SH-SY5Y (cell line): ENCODE measurements around the gene CLIC5.

ENCODE experiments used
- GATA2 ChIP-seq: IDR thresholded peaks from 2 replicates; pipeline ENCODE4 v1.6.1; 2011; ENCODE audit warnings: mild to moderate bottlenecking, low read depth, low read length
- GATA3 ChIP-seq: IDR thresholded peaks from 2 replicates; pipeline ENCODE4 v1.6.1; 2011; ENCODE audit warnings: low read depth, mild to moderate bottlenecking, low read length, moderate library complexity

The CLIC5 gene

GRCh38 chr6:46015119-46015968 is at the start of gene CLIC5:
Gene CLIC5 (minus strand): TSS chr6:46015860. CDS start chr6:46015542, 318 bp downstream.
- TF ChIP-seq GATA2 = no peak
- TF ChIP-seq GATA3 = no peak

GRCh38 chr6:46062991-46063390 is 47.3 kb upstream of the CLIC5 start:
- TF ChIP-seq GATA2 (no peak), GATA3 (no peak)

GRCh38 chr6:46062312-46062711 is 46.7 kb upstream of the CLIC5 start:
- TF ChIP-seq GATA2 (no peak), GATA3 (no peak)

- no peak for TF ChIP-seq GATA2
- no peak for TF ChIP-seq GATA3
These were observed 45.8 kb upstream of the CLIC5 start for GRCh38 chr6:46061497-46061896.

- TF ChIP-seq GATA2 (no peak), GATA3 (no peak)
These were observed 43.9 kb upstream of the CLIC5 start for GRCh38 chr6:46059608-46060007.

- no peak for TF ChIP-seq GATA2
- TF ChIP-seq GATA3 = no peak
These were observed 43.3 kb upstream of the CLIC5 start for GRCh38 chr6:46058951-46059350.

GRCh38 chr6:46057792-46058191 is 42.1 kb upstream of the CLIC5 start:
- TF ChIP-seq GATA3 (no peak), GATA2 (no peak)

GRCh38 chr6:46056906-46057529 is 41.4 kb upstream of the CLIC5 start:
- TF ChIP-seq GATA2 (no peak), GATA3 (no peak)

GRCh38 chr6:46054516-46054915 is 38.9 kb upstream of the CLIC5 start:
- no peak for TF ChIP-seq GATA2
- TF ChIP-seq GATA3 = no peak

- TF ChIP-seq GATA3 (no peak), GATA2 (no peak)
These were observed 37.6 kb upstream of the CLIC5 start for GRCh38 chr6:46053039-46053933.

GRCh38 chr6:46052479-46052878 is 36.8 kb upstream of the CLIC5 start:
- TF ChIP-seq GATA3 (no peak), GATA2 (no peak)

GRCh38 chr6:46051962-46052361 is 36.3 kb upstream of the CLIC5 start:
- no peak for TF ChIP-seq GATA2
- TF ChIP-seq GATA3 = no peak

GRCh38 chr6:46050845-46051405 is 35.3 kb upstream of the CLIC5 start:
- no peak for TF ChIP-seq GATA3
- TF ChIP-seq GATA2 = no peak
